ENCODE results near the gene CASK. TPM values are rescaled to one million over a fixed set of nuclear protein-coding genes. Genes with fewer than 3 reads are reported as not detected.

CASK gene
- total and polyA plus RNA-seq, 7 donors = 9.5 to 37.1 (median 18.4) TPM

- Histone ChIP-seq H3K36me3 (no peaks in the 10 kb centered on the region), H3K27ac (no peak overlapping the region), H3K4me1 (peaks cover 0 to 8% (median 0%) of the 10 kb centered on the region in 4 donors), H3K9me3 (no peaks in the 10 kb centered on the region), H3K4me3 (no peak overlapping the region), H3K27me3 (no peaks in the 10 kb centered on the region)
- intact Hi-C loops (cut with DNase I) = no loop called here
- 31 to 54% methylated on average over 2 of the region's 2 CpGs for WGBS, 2 donors
- no peak for DNase-seq
- TF ChIP-seq CTCF (IDR thresholded peaks at IDR 0.05) (peak in 1 of 4 experiments; percentile 14), POLR2A (IDR thresholded peaks at IDR 0.05) (no peak)
These were observed 364.8 kb downstream of the CASK start for GRCh38 chrX:41558531-41558930.

GRCh38 chrX:41556958-41557357, 366.4 kb downstream of the CASK start:
- intact Hi-C loops (cut with DNase I) = no loop called here
- TF ChIP-seq POLR2AphosphoS5 (IDR thresholded peaks at IDR 0.05) (no peak), CTCF (IDR thresholded peaks at IDR 0.05) (no peak), EP300 (IDR thresholded peaks at IDR 0.05) (no peak), POLR2A (IDR thresholded peaks at IDR 0.05) (no peak)
- no peak overlapping the region for H3K27ac ChIP-seq
- no peak overlapping the region for H3K4me3 ChIP-seq
- no peaks in the 10 kb centered on the region for H3K9me3 ChIP-seq
- H3K36me3 ChIP-seq = no peaks in the 10 kb centered on the region
- H3K4me1 ChIP-seq = peaks cover 0 to 8% (median 0%) of the 10 kb centered on the region in 4 donors
- no peak for DNase-seq
- H3K27me3 ChIP-seq = no peaks in the 10 kb centered on the region
- 55 to 85% methylated on average over 2 of the region's 2 CpGs for WGBS, 2 donors

GRCh38 chrX:41553688-41554087, 369.7 kb downstream of the CASK start:
- WGBS, 2 donors = 77 to 84% methylated on average over 6 of the region's 6 CpGs
- DNase-seq = no peak
- Histone ChIP-seq H3K36me3 (no peaks in the 10 kb centered on the region), H3K27me3 (no peaks in the 10 kb centered on the region), H3K4me1 (no peaks in the 10 kb centered on the region), H3K4me3 (no peak overlapping the region), H3K9me3 (no peaks in the 10 kb centered on the region), H3K27ac (no peak overlapping the region)
- intact Hi-C loops (cut with DNase I) = no loop called here
- no peak for TF ChIP-seq CTCF (IDR thresholded peaks at IDR 0.05)
- no peak for TF ChIP-seq POLR2AphosphoS5 (IDR thresholded peaks at IDR 0.05)
- TF ChIP-seq POLR2A (IDR thresholded peaks at IDR 0.05) = no peak
- no peak for TF ChIP-seq EP300 (IDR thresholded peaks at IDR 0.05)

GRCh38 chrX:41548411-41548810, 374.9 kb downstream of the CASK start:
- Histone ChIP-seq H3K27me3 (no peaks in the 10 kb centered on the region), H3K27ac (no peak overlapping the region), H3K9me3 (no peaks in the 10 kb centered on the region), H3K4me3 (no peak overlapping the region), H3K4me1 (no peaks in the 10 kb centered on the region), H3K36me3 (no peaks in the 10 kb centered on the region)
- no peak for DNase-seq
- intact Hi-C loops (cut with DNase I) = no loop called here
- no peak for TF ChIP-seq CTCF (IDR thresholded peaks at IDR 0.05)
- no peak for TF ChIP-seq POLR2AphosphoS5 (IDR thresholded peaks at IDR 0.05)
- no peak for TF ChIP-seq EP300 (IDR thresholded peaks at IDR 0.05)
- TF ChIP-seq POLR2A (IDR thresholded peaks at IDR 0.05) = no peak
- WGBS, 2 donors = 61 to 77% methylated on average over 4 of the region's 4 CpGs

- H3K27ac ChIP-seq = no peak overlapping the region
- no peaks in the 10 kb centered on the region for H3K36me3 ChIP-seq
- H3K9me3 ChIP-seq = no peaks in the 10 kb centered on the region
- no peaks in the 10 kb centered on the region for H3K4me1 ChIP-seq
- DNase-seq = no peak
- intact Hi-C loops (cut with DNase I) = no loop called here
- no peak for TF ChIP-seq POLR2A (IDR thresholded peaks at IDR 0.05)
- TF ChIP-seq CTCF (IDR thresholded peaks at IDR 0.05) = no peak
- no peak for TF ChIP-seq POLR2AphosphoS5 (IDR thresholded peaks at IDR 0.05)
- no peak for TF ChIP-seq EP300 (IDR thresholded peaks at IDR 0.05)
- 98% methylated on average over 4 of the region's 4 CpGs for WGBS, 2 donors
- no peaks in the 10 kb centered on the region for H3K27me3 ChIP-seq
- no peak overlapping the region for H3K4me3 ChIP-seq
These were observed 379.7 kb downstream of the CASK start for GRCh38 chrX:41543668-41544067.

All from sigmoid colon (tissue), 7 donors.